GM21825 (cell line): ENCODE results near the gene C2CD4C.
"Not testable (repeated sequence)": the region's sequence is repeated elsewhere in the genome, so short reads cannot be mapped to it uniquely, and the experiment has no call there.

Source experiments
- ATAC-seq: cut with Tn5 transposase; IDR thresholded peaks from one replicate; pipeline ENCODE4 v1.9.1; 2021; ENCODE audit warnings: mild to moderate bottlenecking, moderate library complexity; ENCODE audit not compliant: unreplicated experiment

Gene C2CD4C

GRCh38 chr19:418761-419671, 10.1 kb upstream of the C2CD4C start:
- ATAC-seq: no peak

GRCh38 chr19:416416-416815, 7.5 kb upstream of the C2CD4C start:
- no peak for ATAC-seq

GRCh38 chr19:415292-415691, 6.3 kb upstream of the C2CD4C start:
- ATAC-seq: no peak

- ATAC-seq: no peak
Observed at GRCh38 chr19:413756-414420, 4.9 kb upstream of the C2CD4C start.

GRCh38 chr19:412356-413355, 3.7 kb upstream of the C2CD4C start:
- no peak for ATAC-seq

- ATAC-seq: no peak
Observed at GRCh38 chr19:411723-412355, 2.9 kb upstream of the C2CD4C start.

GRCh38 chr19:411121-411722, 2.3 kb upstream of the C2CD4C start:
- not testable (repeated sequence) for ATAC-seq

GRCh38 chr19:410243-410781, 1.4 kb upstream of the C2CD4C start:
- ATAC-seq: no peak

GRCh38 chr19:409516-410242, 732 bp upstream of the C2CD4C start:
- ATAC-seq: no peak

- ATAC-seq: no peak
Observed at GRCh38 chr19:408441-408901, 476 bp downstream of the C2CD4C start.

GRCh38 chr19:407511-408440, 1.2 kb downstream of the C2CD4C start:
- no peak for ATAC-seq

- no peak for ATAC-seq
Observed at GRCh38 chr19:406971-407510, 1.9 kb downstream of the C2CD4C start.

GRCh38 chr19:406135-406781, 2.7 kb downstream of the C2CD4C start:
- ATAC-seq: no peak

GRCh38 chr19:405121-405965, 3.6 kb downstream of the C2CD4C start:
- no peak for ATAC-seq

GRCh38 chr19:403221-404027, 5.5 kb downstream of the C2CD4C start:
- ATAC-seq: no peak
